Mesenchymal stem cell (in vitro differentiated cells and primary cell): Measurements from ENCODE around the gene SLITRK5.

Source experiments
- DNase-seq: peaks from one replicate; pipeline ENCODE4 v3.0.0-alpha.2; 2013
- H2AFZ ChIP-seq: one replicate; pipeline ENCODE4 v1.6.1; 2013; ENCODE audit warnings: low read depth, mild to moderate bottlenecking, control low read depth, inconsistent platforms, low read length, moderate library complexity
- H2AK5ac ChIP-seq: 2 replicates; pipeline ENCODE4 v1.6.1; 2013; ENCODE audit warnings: low read length, moderate library complexity, mild to moderate bottlenecking, inconsistent platforms; ENCODE audit not compliant: severe bottlenecking
- H2BK120ac ChIP-seq: one replicate; pipeline ENCODE4 v1.6.1; 2013; ENCODE audit warnings: low read depth, mild to moderate bottlenecking, inconsistent platforms, low read length, moderate library complexity
- H2BK12ac ChIP-seq, 2 experiments: one replicate each; pipeline ENCODE4 v1.6.1; 2013; ENCODE audit warnings: inconsistent platforms in 2 of 2, low read length in 2 of 2, mild to moderate bottlenecking in 2 of 2, moderate library complexity in 2 of 2, control low read depth in 1 of 2
- H2BK15ac ChIP-seq: one replicate; pipeline ENCODE4 v1.6.1; 2013; ENCODE audit warnings: mild to moderate bottlenecking, low read depth, inconsistent platforms; ENCODE audit not compliant: poor library complexity, severe bottlenecking
- H2BK5ac ChIP-seq: 2 replicates; pipeline ENCODE4 v1.6.1; 2013; ENCODE audit warnings: low read depth, mild to moderate bottlenecking, low read length, control low read depth, inconsistent platforms; ENCODE audit not compliant: poor library complexity, severe bottlenecking
- H3K14ac ChIP-seq, 2 experiments: one replicate each; pipeline ENCODE4 v1.6.1; 2013; ENCODE audit warnings: inconsistent platforms in 2 of 2, low read length in 2 of 2, control low read depth in 1 of 2, mild to moderate bottlenecking in 1 of 2, moderate library complexity in 1 of 2
- H3K18ac ChIP-seq, 2 experiments: one replicate each; pipeline ENCODE4 v1.6.1; 2013; ENCODE audit warnings: inconsistent platforms in 2 of 2, low read length in 2 of 2, control low read depth in 1 of 2, low read depth in 1 of 2, mild to moderate bottlenecking in 1 of 2
- H3K23ac ChIP-seq, 2 experiments: one replicate each; pipeline ENCODE4 v1.6.1; 2013; ENCODE audit warnings: inconsistent platforms in 2 of 2, low read length in 2 of 2, mild to moderate bottlenecking in 2 of 2, moderate library complexity in 2 of 2, control low read depth in 1 of 2
- H3K27ac ChIP-seq: 2 replicates; pipeline ENCODE4 v1.5.1; 2013; ENCODE audit warnings: mild to moderate bottlenecking, moderate library complexity, low read length, control low read depth, inconsistent platforms; ENCODE audit not compliant: poor library complexity, severe bottlenecking
- H3K27me3 ChIP-seq, 2 experiments: 2 replicates each; pipeline versions ENCODE4 v1.6.1 to v1.7.0; 2013; ENCODE audit warnings: low read length in 2 of 2, mild to moderate bottlenecking in 2 of 2, moderate library complexity in 2 of 2, control low read depth in 1 of 2, inconsistent platforms in 1 of 2; ENCODE audit not compliant: control insufficient read depth in 1 of 2, insufficient read depth in 1 of 2
- H3K36me3 ChIP-seq, 2 experiments: 2 replicates each; pipeline versions ENCODE4 v1.6.1 to v1.7.0; 2013; ENCODE audit warnings: low read length in 2 of 2, control low read depth in 1 of 2, inconsistent platforms in 1 of 2, low read depth in 1 of 2, mild to moderate bottlenecking in 1 of 2; ENCODE audit not compliant: insufficient read depth in 2 of 2, control insufficient read depth in 1 of 2
- H3K4ac ChIP-seq, 2 experiments: one replicate each; pipeline ENCODE4 v1.6.1; 2013; ENCODE audit warnings: inconsistent platforms in 2 of 2, low read length in 2 of 2, mild to moderate bottlenecking in 2 of 2, moderate library complexity in 2 of 2, control low read depth in 1 of 2, low read depth in 1 of 2
- H3K4me1 ChIP-seq: 2 replicates; pipeline ENCODE4 v1.6.1; 2013; ENCODE audit warnings: low read depth, low read length, control low read depth; ENCODE audit not compliant: control insufficient read depth, insufficient read depth
- H3K4me2 ChIP-seq: 2 replicates; pipeline ENCODE4 v1.6.1; 2013; ENCODE audit warnings: low read length, mild to moderate bottlenecking, inconsistent platforms; ENCODE audit not compliant: poor library complexity, severe bottlenecking
- H3K4me3 ChIP-seq, 2 experiments: 2 replicates each; pipeline versions ENCODE4 v1.5.1 to v1.7.0; 2013; ENCODE audit warnings: low read length in 2 of 2, mild to moderate bottlenecking in 2 of 2, control low read depth in 1 of 2, low read depth in 1 of 2; ENCODE audit not compliant: insufficient read depth in 1 of 2
- H3K79me1 ChIP-seq: replicated peaks from 2 replicates; pipeline ENCODE4 v1.6.1; 2013; ENCODE audit warnings: mild to moderate bottlenecking, control low read depth, low read length, inconsistent platforms; ENCODE audit not compliant: poor library complexity, severe bottlenecking
- H3K9ac ChIP-seq: 2 replicates; pipeline ENCODE4 v1.7.0; 2013; ENCODE audit warnings: mild to moderate bottlenecking, low read length, moderate library complexity
- H3K9me3 ChIP-seq: 2 replicates; pipeline ENCODE4 v1.7.0; 2013; ENCODE audit warnings: mild to moderate bottlenecking, low read length; ENCODE audit not compliant: control insufficient read depth
- H4K8ac ChIP-seq: one replicate; pipeline ENCODE4 v1.6.1; 2013; ENCODE audit warnings: inconsistent platforms, mild to moderate bottlenecking, low read length, moderate library complexity
- H4K91ac ChIP-seq: one replicate; pipeline ENCODE4 v1.6.1; 2013; ENCODE audit warnings: mild to moderate bottlenecking, low read length, inconsistent platforms
- WGBS: methylation state at CpG from one replicate; pipeline ENCODE4 v1.1.7; 2013; ENCODE audit warnings: mixed read lengths; 5-methylcytosine and 5-hydroxymethylcytosine counted together

Gene SLITRK5

GRCh38 chr13:87677496-87678371 lies 6.6 kb downstream of the SLITRK5 start:
- peak overlapping the region; percentile 62 to 76 for H3K4me3 ChIP-seq
- no peak overlapping the region for H2BK5ac ChIP-seq
- H3K9me3 ChIP-seq = peaks cover 4% of the 10 kb centered on the region
- no peak overlapping the region for H3K9ac ChIP-seq
- peak overlapping the region in 1 of 2 experiments; percentile 75 for H3K23ac ChIP-seq
- peak; percentile 36 for DNase-seq
- H4K8ac ChIP-seq = peak overlapping the region; percentile 12
- H2AK5ac ChIP-seq = no peak overlapping the region
- H3K36me3 ChIP-seq = peaks cover 0 to 11% of the 10 kb centered on the region in 2 experiments
- peak overlapping the region; percentile 33 for H2BK15ac ChIP-seq
- H3K79me1 ChIP-seq = peaks cover 2% of the 10 kb centered on the region
- peak overlapping the region; percentile 47 to 75 for H3K18ac ChIP-seq
- peaks cover 0 to 56% of the 10 kb centered on the region in 2 experiments for H3K27me3 ChIP-seq
- peak overlapping the region; percentile 96 for H3K4me2 ChIP-seq
- no peak overlapping the region for H3K27ac ChIP-seq
- no peak overlapping the region for H3K14ac ChIP-seq
- H2BK12ac ChIP-seq = no peak overlapping the region
- 1% methylated on average over 58 of the region's 60 CpGs for WGBS
- peak overlapping the region; percentile 8 for H2AFZ ChIP-seq
- H3K4ac ChIP-seq = peak overlapping the region in 1 of 2 experiments; percentile 21
- peaks cover 12% of the 10 kb centered on the region for H3K4me1 ChIP-seq
- no peak overlapping the region for H4K91ac ChIP-seq
- no peak overlapping the region for H2BK120ac ChIP-seq

DNA sequence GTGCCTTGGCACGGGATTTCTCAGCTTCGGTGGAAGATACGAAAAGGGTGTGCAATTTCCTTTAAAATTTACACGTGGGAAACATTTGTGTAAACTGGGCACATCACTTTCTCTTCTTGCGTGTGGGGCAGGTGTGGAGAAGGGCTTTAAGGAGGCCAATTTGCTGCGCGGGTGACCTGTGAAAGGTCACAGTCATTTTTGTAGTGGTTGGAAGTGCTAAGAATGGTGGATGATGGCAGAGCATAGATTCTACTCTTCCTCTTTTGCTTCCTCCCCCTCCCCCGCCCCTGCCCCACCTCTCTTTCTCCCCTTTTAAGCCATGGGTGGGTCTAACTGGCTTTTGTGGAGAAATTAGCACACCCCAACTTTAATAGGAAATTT lies 7.2 kb downstream of the SLITRK5 start:
- H4K8ac ChIP-seq = no peak overlapping the region
- peak overlapping the region; percentile 96 for H3K4me2 ChIP-seq
- no peak overlapping the region for H2AK5ac ChIP-seq
- peaks cover 12% of the 10 kb centered on the region for H3K4me1 ChIP-seq
- no peak overlapping the region for H4K91ac ChIP-seq
- H3K14ac ChIP-seq = no peak overlapping the region
- H3K36me3 ChIP-seq = peaks cover 0 to 11% of the 10 kb centered on the region in 2 experiments
- H3K4me3 ChIP-seq = peak overlapping the region in 1 of 2 experiments; percentile 76
- H2BK12ac ChIP-seq = no peak overlapping the region
- DNase-seq = no peak
- no peak overlapping the region for H2AFZ ChIP-seq
- H2BK5ac ChIP-seq = no peak overlapping the region
- H3K18ac ChIP-seq = no peak overlapping the region
- WGBS = 14% methylated on average over 5 of the region's 8 CpGs
- H3K9me3 ChIP-seq = peaks cover 4% of the 10 kb centered on the region
- no peak overlapping the region for H3K23ac ChIP-seq
- H3K27ac ChIP-seq = no peak overlapping the region
- peaks cover 2% of the 10 kb centered on the region for H3K79me1 ChIP-seq
- H2BK15ac ChIP-seq = no peak overlapping the region
- no peak overlapping the region for H3K4ac ChIP-seq
- H3K9ac ChIP-seq = no peak overlapping the region
- peaks cover 0 to 51% of the 10 kb centered on the region in 2 experiments for H3K27me3 ChIP-seq
- H2BK120ac ChIP-seq = no peak overlapping the region

DNA sequence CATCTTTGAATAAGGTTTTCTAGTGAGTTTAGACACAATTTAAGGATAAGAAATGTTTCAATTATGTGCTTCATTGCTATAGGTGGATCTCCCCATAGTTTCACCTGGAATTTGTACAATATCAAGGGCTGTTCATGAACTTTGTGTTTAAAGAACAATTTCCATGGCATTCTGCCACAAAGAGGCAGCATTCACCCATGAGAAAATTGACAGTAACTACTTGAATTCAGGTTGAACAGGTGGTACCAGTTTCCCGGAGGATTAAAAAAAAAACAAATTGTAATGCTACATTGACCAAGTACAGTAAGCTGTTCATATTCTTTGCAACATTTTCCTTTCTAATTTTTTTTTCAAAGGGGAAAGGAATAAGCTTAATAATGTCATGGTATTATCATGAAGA lies 9.1 kb downstream of the SLITRK5 start:
- no CpG with 5 or more reads among the region's 1 CpG for WGBS
- H3K4me3 ChIP-seq = no peak overlapping the region
- no peak overlapping the region for H4K91ac ChIP-seq
- no peak overlapping the region for H4K8ac ChIP-seq
- peaks cover 0 to 31% of the 10 kb centered on the region in 2 experiments for H3K27me3 ChIP-seq
- no peak overlapping the region for H2BK15ac ChIP-seq
- H3K9me3 ChIP-seq = peaks cover 4% of the 10 kb centered on the region
- H3K4ac ChIP-seq = no peak overlapping the region
- H2AFZ ChIP-seq = no peak overlapping the region
- H3K14ac ChIP-seq = no peak overlapping the region
- H2AK5ac ChIP-seq = no peak overlapping the region
- H2BK12ac ChIP-seq = no peak overlapping the region
- H2BK5ac ChIP-seq = no peak overlapping the region
- H3K79me1 ChIP-seq = peaks cover 2% of the 10 kb centered on the region
- H3K4me1 ChIP-seq = peaks cover 8% of the 10 kb centered on the region
- no peak overlapping the region for H3K18ac ChIP-seq
- DNase-seq = no peak
- H3K4me2 ChIP-seq = no peak overlapping the region
- peaks cover 0 to 11% of the 10 kb centered on the region in 2 experiments for H3K36me3 ChIP-seq
- H3K23ac ChIP-seq = no peak overlapping the region
- no peak overlapping the region for H2BK120ac ChIP-seq
- no peak overlapping the region for H3K9ac ChIP-seq
- no peak overlapping the region for H3K27ac ChIP-seq

- no peak overlapping the region for H3K27ac ChIP-seq
- no peak overlapping the region for H2BK12ac ChIP-seq
- H2AK5ac ChIP-seq = no peak overlapping the region
- 20% methylated on average over 1 of the region's 2 CpGs for WGBS
- H3K18ac ChIP-seq = no peak overlapping the region
- no peak overlapping the region for H3K4me3 ChIP-seq
- H3K14ac ChIP-seq = no peak overlapping the region
- no peak overlapping the region for H4K8ac ChIP-seq
- no peak overlapping the region for H2BK120ac ChIP-seq
- no peak overlapping the region for H3K23ac ChIP-seq
- no peak overlapping the region for H3K4ac ChIP-seq
- no peaks in the 10 kb centered on the region for H3K9me3 ChIP-seq
- H3K4me2 ChIP-seq = no peak overlapping the region
- no peak overlapping the region for H2AFZ ChIP-seq
- H3K79me1 ChIP-seq = no peaks in the 10 kb centered on the region
- no peak overlapping the region for H2BK15ac ChIP-seq
- H3K9ac ChIP-seq = no peak overlapping the region
- no peaks in the 10 kb centered on the region for H3K27me3 ChIP-seq
- no peak overlapping the region for H2BK5ac ChIP-seq
- H3K4me1 ChIP-seq = no peaks in the 10 kb centered on the region
- H4K91ac ChIP-seq = no peak overlapping the region
- peak; percentile 17 for DNase-seq
- H3K36me3 ChIP-seq = no peaks in the 10 kb centered on the region
Observed at GRCh38 chr13:87684850-87685742, 13.9 kb downstream of the SLITRK5 start.
